ENCODE data around the gene AGER.

AGER gene

GRCh38 chr6:32167761-32168262 lies 16.2 kb downstream of the AGER start:
- no peak for DNase-seq

GRCh38 chr6:32167154-32167760 lies 16.8 kb downstream of the AGER start:
- DNase-seq: no peak

- no peak for DNase-seq
Measured at GRCh38 chr6:32166411-32167061, 17.5 kb downstream of the AGER start.

GRCh38 chr6:32164295-32164694 lies 19.8 kb downstream of the AGER start, which contains the start of gene EGFL8:
Gene EGFL8 (plus strand): TSS chr6:32164595. CDS start chr6:32166166, 1,571 bp downstream.
- DNase-seq: no peak

GRCh38 chr6:32163559-32164258 lies 20.3 kb downstream of the AGER start:
- DNase-seq: no peak

- no peak for DNase-seq
Measured at GRCh38 chr6:32158052-32158451, 26.0 kb downstream of the AGER start.

- DNase-seq: no peak
Measured at GRCh38 chr6:32156891-32157290, 27.2 kb downstream of the AGER start.

- no peak for DNase-seq
Measured at GRCh38 chr6:32154514-32155161, 29.4 kb downstream of the AGER start.

GRCh38 chr6:32153564-32154513 lies 30.2 kb downstream of the AGER start, which contains the start of gene PPT2:
Gene PPT2 (plus strand): TSS chr6:32154141. CDS start chr6:32154595, 454 bp downstream.
- peak; percentile 68 for DNase-seq

- no peak for DNase-seq
Measured at GRCh38 chr6:32152769-32153563, 31.1 kb downstream of the AGER start.

- no peak for DNase-seq
Measured at GRCh38 chr6:32151863-32152768, 31.9 kb downstream of the AGER start, which contains the start of gene PRRT1. Gene PRRT1 (minus strand): TSS chr6:32151939. CDS start chr6:32151827, 112 bp downstream.

- no peak for DNase-seq
Measured at GRCh38 chr6:32151181-32151862, 32.7 kb downstream of the AGER start.

GRCh38 chr6:32149932-32150870 lies 33.9 kb downstream of the AGER start:
- no peak for DNase-seq

GRCh38 chr6:32149092-32149755 lies 34.8 kb downstream of the AGER start:
- DNase-seq: no peak

GRCh38 chr6:32148289-32149091 lies 35.6 kb downstream of the AGER start:
- DNase-seq: no peak

- DNase-seq: no peak
Measured at GRCh38 chr6:32147401-32148132, 36.5 kb downstream of the AGER start.

All from NCI-H2081 treated with DMSO at 0.1 percent for 48 hours (cell line).